ENCODE measurements around the gene TMIGD3. TPM values are rescaled to one million over a fixed set of nuclear protein-coding genes. Genes with fewer than 3 reads are reported as not detected.

Gene TMIGD3
- total RNA-seq, 1 experiment from 2014 or later, result not detected

DNA sequence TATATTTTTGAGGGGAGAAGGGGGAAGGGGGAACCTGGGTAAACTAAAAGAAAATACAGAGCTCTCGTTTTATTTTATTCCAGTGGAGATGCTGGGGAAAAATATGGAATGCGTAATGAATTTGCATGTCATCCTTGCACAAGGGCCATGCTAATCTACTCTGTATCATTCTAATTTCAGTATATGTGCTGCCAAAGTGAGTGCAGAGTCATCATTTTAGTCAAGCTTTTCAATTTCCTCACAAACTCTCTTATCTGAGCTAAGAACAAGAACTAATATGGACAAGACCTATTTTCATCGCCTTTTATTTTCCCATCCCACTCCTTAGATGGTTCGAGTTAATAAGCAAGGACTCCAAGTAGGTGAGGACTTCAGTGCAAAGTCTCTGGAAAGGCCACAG, 13.2 kb downstream of the TMIGD3 start:
- Mint-ChIP-seq H3K9me3 (peaks cover 15% of the 10 kb centered on the region), H3K4me1 (peaks cover 6% of the 10 kb centered on the region), H3K36me3 (no peaks in the 10 kb centered on the region), H3K27ac (no peak overlapping the region), H3K4me3 (no peak overlapping the region), H3K27me3 (ENCODE audit: low read depth) (no peaks in the 10 kb centered on the region; the same call in 1 of the 2 replicates)
- DNase-seq (ENCODE audit: low spot score) (no peak), ATAC-seq (no peak)
- ChIA-PET POLR2A (no interaction called here), CTCF (interaction anchor here (1.5 kb wide), 2 partner anchors 8 to 18 kb away, joined by 9 to 14 read pairs; no protein-coding TSS in a partner anchor)
- TF ChIP-seq, protein P1, sequence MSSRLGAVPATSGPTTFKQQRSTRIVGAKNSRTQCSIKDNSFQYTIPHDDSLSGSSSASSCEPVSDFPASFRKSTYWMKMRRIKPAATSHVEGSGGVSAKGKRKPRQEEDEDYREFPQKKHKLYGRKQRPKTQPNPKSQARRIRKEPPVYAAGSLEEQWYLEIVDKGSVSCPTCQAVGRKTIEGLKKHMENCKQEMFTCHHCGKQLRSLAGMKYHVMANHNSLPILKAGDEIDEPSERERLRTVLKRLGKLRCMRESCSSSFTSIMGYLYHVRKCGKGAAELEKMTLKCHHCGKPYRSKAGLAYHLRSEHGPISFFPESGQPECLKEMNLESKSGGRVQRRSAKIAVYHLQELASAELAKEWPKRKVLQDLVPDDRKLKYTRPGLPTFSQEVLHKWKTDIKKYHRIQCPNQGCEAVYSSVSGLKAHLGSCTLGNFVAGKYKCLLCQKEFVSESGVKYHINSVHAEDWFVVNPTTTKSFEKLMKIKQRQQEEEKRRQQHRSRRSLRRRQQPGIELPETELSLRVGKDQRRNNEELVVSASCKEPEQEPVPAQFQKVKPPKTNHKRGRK (CRISPR knock-in tag; IDR thresholded peaks at IDR 0.05; ENCODE audit: borderline replicate concordance), result no peak
- TF ChIP-seq, protein P2, sequence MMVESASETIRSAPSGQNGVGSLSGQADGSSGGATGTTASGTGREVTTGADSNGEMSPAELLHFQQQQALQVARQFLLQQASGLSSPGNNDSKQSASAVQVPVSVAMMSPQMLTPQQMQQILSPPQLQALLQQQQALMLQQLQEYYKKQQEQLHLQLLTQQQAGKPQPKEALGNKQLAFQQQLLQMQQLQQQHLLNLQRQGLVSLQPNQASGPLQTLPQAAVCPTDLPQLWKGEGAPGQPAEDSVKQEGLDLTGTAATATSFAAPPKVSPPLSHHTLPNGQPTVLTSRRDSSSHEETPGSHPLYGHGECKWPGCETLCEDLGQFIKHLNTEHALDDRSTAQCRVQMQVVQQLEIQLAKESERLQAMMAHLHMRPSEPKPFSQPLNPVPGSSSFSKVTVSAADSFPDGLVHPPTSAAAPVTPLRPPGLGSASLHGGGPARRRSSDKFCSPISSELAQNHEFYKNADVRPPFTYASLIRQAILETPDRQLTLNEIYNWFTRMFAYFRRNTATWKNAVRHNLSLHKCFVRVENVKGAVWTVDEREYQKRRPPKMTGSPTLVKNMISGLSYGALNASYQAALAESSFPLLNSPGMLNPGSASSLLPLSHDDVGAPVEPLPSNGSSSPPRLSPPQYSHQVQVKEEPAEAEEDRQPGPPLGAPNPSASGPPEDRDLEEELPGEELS (CRISPR knock-in tag; IDR thresholded peaks at IDR 0.05), result no peak
- no peak for TF ChIP-seq CREM (CRISPR knock-in tag; IDR thresholded peaks at IDR 0.05)
- TF ChIP-seq, protein P3, sequence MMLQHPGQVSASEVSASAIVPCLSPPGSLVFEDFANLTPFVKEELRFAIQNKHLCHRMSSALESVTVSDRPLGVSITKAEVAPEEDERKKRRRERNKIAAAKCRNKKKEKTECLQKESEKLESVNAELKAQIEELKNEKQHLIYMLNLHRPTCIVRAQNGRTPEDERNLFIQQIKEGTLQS (CRISPR knock-in tag; conservative IDR thresholded peaks at IDR 0.05), result no peak
- TF ChIP-seq NR2C2 (CRISPR knock-in tag; IDR thresholded peaks at IDR 0.05), result no peak
- TF ChIP-seq NFATC4 (CRISPR knock-in tag; IDR thresholded peaks at IDR 0.05), result no peak
- TF ChIP-seq, protein P4, sequence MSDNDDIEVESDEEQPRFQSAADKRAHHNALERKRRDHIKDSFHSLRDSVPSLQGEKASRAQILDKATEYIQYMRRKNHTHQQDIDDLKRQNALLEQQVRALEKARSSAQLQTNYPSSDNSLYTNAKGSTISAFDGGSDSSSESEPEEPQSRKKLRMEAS (CRISPR knock-in tag; IDR thresholded peaks at IDR 0.05), result no peak
- TF ChIP-seq, protein P5, sequence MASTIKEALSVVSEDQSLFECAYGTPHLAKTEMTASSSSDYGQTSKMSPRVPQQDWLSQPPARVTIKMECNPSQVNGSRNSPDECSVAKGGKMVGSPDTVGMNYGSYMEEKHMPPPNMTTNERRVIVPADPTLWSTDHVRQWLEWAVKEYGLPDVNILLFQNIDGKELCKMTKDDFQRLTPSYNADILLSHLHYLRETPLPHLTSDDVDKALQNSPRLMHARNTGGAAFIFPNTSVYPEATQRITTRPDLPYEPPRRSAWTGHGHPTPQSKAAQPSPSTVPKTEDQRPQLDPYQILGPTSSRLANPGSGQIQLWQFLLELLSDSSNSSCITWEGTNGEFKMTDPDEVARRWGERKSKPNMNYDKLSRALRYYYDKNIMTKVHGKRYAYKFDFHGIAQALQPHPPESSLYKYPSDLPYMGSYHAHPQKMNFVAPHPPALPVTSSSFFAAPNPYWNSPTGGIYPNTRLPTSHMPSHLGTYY (CRISPR knock-in tag; IDR thresholded peaks at IDR 0.05), result no peak

DNA sequence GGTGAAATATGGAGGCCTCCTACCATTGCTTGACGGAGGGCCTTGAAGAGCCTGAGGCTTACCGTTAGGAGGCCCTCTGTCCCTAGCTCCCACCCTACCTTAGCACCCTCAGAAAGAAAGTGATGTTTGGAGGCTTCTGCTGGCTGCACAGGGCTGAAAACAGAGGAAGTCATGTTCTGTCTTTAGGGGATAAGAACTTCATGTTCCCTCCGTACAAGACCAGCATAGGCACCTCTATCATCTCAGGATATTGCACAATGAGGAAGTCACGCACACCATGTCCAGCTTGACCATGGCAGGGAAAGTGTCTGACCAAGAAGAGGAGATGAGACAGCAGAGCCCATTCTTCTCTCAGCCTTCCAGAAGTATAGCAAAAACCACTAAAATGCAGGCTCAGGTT, 13.8 kb downstream of the TMIGD3 start:
- Mint-ChIP-seq H3K4me1 (peaks cover 6% of the 10 kb centered on the region), H3K27ac (no peak overlapping the region), H3K9me3 (peaks cover 15% of the 10 kb centered on the region), H3K27me3 (ENCODE audit: low read depth) (no peaks in the 10 kb centered on the region; the same call in 1 of the 2 replicates), H3K36me3 (no peaks in the 10 kb centered on the region), H3K4me3 (no peak overlapping the region)
- ATAC-seq (no peak), DNase-seq (ENCODE audit: low spot score) (no peak)
- TF ChIP-seq, protein P6, sequence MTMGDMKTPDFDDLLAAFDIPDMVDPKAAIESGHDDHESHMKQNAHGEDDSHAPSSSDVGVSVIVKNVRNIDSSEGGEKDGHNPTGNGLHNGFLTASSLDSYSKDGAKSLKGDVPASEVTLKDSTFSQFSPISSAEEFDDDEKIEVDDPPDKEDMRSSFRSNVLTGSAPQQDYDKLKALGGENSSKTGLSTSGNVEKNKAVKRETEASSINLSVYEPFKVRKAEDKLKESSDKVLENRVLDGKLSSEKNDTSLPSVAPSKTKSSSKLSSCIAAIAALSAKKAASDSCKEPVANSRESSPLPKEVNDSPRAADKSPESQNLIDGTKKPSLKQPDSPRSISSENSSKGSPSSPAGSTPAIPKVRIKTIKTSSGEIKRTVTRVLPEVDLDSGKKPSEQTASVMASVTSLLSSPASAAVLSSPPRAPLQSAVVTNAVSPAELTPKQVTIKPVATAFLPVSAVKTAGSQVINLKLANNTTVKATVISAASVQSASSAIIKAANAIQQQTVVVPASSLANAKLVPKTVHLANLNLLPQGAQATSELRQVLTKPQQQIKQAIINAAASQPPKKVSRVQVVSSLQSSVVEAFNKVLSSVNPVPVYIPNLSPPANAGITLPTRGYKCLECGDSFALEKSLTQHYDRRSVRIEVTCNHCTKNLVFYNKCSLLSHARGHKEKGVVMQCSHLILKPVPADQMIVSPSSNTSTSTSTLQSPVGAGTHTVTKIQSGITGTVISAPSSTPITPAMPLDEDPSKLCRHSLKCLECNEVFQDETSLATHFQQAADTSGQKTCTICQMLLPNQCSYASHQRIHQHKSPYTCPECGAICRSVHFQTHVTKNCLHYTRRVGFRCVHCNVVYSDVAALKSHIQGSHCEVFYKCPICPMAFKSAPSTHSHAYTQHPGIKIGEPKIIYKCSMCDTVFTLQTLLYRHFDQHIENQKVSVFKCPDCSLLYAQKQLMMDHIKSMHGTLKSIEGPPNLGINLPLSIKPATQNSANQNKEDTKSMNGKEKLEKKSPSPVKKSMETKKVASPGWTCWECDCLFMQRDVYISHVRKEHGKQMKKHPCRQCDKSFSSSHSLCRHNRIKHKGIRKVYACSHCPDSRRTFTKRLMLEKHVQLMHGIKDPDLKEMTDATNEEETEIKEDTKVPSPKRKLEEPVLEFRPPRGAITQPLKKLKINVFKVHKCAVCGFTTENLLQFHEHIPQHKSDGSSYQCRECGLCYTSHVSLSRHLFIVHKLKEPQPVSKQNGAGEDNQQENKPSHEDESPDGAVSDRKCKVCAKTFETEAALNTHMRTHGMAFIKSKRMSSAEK (CRISPR knock-in tag; IDR thresholded peaks at IDR 0.05; ENCODE audit: borderline replicate concordance), result no peak
- TF ChIP-seq, protein P7, sequence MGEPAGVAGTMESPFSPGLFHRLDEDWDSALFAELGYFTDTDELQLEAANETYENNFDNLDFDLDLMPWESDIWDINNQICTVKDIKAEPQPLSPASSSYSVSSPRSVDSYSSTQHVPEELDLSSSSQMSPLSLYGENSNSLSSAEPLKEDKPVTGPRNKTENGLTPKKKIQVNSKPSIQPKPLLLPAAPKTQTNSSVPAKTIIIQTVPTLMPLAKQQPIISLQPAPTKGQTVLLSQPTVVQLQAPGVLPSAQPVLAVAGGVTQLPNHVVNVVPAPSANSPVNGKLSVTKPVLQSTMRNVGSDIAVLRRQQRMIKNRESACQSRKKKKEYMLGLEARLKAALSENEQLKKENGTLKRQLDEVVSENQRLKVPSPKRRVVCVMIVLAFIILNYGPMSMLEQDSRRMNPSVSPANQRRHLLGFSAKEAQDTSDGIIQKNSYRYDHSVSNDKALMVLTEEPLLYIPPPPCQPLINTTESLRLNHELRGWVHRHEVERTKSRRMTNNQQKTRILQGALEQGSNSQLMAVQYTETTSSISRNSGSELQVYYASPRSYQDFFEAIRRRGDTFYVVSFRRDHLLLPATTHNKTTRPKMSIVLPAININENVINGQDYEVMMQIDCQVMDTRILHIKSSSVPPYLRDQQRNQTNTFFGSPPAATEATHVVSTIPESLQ (CRISPR knock-in tag; IDR thresholded peaks at IDR 0.05), result no peak
- TF ChIP-seq, protein P8, sequence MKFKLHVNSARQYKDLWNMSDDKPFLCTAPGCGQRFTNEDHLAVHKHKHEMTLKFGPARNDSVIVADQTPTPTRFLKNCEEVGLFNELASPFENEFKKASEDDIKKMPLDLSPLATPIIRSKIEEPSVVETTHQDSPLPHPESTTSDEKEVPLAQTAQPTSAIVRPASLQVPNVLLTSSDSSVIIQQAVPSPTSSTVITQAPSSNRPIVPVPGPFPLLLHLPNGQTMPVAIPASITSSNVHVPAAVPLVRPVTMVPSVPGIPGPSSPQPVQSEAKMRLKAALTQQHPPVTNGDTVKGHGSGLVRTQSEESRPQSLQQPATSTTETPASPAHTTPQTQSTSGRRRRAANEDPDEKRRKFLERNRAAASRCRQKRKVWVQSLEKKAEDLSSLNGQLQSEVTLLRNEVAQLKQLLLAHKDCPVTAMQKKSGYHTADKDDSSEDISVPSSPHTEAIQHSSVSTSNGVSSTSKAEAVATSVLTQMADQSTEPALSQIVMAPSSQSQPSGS (CRISPR knock-in tag; IDR thresholded peaks at IDR 0.05; ENCODE audit: borderline replicate concordance, low read depth), result no peak
- TF ChIP-seq, protein P9, sequence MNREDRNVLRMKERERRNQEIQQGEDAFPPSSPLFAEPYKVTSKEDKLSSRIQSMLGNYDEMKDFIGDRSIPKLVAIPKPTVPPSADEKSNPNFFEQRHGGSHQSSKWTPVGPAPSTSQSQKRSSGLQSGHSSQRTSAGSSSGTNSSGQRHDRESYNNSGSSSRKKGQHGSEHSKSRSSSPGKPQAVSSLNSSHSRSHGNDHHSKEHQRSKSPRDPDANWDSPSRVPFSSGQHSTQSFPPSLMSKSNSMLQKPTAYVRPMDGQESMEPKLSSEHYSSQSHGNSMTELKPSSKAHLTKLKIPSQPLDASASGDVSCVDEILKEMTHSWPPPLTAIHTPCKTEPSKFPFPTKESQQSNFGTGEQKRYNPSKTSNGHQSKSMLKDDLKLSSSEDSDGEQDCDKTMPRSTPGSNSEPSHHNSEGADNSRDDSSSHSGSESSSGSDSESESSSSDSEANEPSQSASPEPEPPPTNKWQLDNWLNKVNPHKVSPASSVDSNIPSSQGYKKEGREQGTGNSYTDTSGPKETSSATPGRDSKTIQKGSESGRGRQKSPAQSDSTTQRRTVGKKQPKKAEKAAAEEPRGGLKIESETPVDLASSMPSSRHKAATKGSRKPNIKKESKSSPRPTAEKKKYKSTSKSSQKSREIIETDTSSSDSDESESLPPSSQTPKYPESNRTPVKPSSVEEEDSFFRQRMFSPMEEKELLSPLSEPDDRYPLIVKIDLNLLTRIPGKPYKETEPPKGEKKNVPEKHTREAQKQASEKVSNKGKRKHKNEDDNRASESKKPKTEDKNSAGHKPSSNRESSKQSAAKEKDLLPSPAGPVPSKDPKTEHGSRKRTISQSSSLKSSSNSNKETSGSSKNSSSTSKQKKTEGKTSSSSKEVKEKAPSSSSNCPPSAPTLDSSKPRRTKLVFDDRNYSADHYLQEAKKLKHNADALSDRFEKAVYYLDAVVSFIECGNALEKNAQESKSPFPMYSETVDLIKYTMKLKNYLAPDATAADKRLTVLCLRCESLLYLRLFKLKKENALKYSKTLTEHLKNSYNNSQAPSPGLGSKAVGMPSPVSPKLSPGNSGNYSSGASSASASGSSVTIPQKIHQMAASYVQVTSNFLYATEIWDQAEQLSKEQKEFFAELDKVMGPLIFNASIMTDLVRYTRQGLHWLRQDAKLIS (CRISPR knock-in tag; IDR thresholded peaks at IDR 0.05; ENCODE audit: borderline replicate concordance), result no peak
- TF ChIP-seq CBFB (CRISPR knock-in tag; IDR thresholded peaks at IDR 0.05; ENCODE audit: low read depth), result no peak
- ChIA-PET CTCF (interaction anchor here (1.5 kb wide), 2 partner anchors 8 to 18 kb away, joined by 9 to 14 read pairs; no protein-coding TSS in a partner anchor), POLR2A (no interaction called here)
